ENCODE results near the gene ERFE.

Gene ERFE

DNA sequence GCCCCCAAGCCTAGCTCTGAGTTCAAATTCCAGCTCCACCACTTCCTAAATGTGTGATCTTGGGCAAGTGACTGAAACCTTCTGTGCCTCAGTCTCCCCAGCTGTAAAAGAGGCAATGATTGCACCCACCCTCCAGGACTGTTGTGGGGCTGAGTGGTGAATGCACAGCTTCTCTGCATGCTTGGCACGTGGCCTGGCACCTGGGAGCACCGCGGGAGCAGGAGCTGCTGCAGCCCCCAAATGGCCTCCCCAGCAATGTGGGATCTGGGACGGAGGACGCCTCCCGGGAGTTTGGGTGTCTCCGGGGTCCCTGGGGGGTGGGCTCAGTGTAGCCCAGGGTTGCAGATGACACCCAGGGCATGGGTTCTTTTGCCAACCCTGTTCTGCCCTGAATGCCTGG is 18.7 kb upstream of the ERFE start:
- DNase-seq: no peak

- no peak for DNase-seq
These were observed 17.8 kb upstream of the ERFE start for GRCh38 chr2:238140721-238141540.

GRCh38 chr2:238141541-238142318 is 17.0 kb upstream of the ERFE start:
- DNase-seq: peak in 1 of 2 donors; percentile 21

GRCh38 chr2:238142382-238143205 is 16.2 kb upstream of the ERFE start:
- no peak for DNase-seq

- peak in 1 of 2 donors; percentile 38 for DNase-seq
These were observed 15.4 kb upstream of the ERFE start for GRCh38 chr2:238143239-238143951.

- no peak for DNase-seq
These were observed 14.5 kb upstream of the ERFE start for GRCh38 chr2:238144262-238144661.

GRCh38 chr2:238145046-238145445 is 13.7 kb upstream of the ERFE start:
- no peak for DNase-seq

DNA sequence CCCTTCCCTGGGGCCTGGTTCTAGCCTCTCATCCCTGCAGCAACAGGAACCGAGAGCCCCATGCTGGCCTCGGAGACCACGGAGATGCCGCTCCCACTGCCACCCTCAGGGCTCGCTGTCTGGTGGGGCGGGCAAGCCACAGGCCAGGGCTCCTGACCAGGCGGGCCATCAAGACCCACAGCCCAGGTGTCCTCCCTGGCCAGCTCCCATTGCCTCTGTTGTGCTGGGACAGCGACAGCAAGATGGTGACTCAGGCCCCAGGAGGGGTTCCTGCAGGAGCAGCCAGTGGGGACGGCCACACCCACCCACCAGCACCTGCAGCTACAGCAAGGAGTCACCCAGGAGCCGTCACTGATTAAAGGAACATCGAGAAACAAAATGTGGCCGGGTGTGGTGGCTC is 12.9 kb upstream of the ERFE start:
- DNase-seq: no peak

DNA sequence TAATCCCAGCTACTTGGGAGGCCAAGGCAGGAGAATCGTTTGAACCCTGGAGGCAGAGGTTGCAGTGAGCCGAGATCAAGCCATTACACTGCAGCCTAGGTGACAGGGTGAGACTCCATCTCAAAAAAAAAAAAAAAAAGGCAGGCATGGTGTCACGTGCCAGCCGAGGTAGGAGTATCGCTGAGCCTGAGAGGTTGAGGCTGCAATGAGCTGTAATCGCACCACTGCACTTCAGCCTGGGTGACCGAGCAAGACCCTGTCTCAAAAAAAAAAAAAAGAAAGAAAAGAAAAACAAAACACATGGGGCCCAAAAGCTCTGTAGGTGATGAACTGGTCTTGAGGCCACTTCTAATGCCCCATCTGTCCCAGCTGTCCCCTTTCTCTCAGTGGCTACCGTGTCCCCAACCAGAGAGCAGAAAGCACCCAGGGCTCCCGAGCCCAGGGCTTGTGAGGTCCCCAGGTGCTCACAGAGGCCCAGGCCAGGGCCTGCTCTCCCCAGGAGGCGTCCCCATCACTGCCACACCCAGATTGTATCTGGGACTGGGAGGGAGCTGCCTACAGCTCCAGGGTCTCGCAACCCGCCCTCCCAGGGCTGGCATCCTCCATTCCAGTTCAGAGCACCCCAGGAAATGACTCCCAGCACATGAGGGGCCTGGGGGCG is 11.8 kb upstream of the ERFE start:
- DNase-seq: no peak

DNA sequence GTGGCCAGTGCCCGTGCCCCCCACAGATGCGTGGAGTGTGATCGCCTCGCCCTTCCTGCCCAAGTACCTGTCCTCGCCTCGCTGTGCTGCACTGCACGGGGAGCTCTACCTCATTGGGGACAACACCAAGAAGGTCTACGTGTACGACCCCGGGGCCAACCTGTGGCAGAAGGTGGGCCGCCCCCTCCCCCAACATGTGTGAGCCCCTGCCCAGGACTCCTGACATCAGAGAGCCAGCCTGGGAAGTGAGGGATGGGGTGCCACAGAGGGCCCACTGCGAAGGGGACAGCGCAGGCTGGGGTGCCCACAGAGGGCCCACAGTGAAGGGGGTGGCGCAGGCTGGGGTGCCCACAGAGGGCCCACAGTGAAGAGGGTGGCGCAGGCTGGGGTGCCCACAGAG is 9.8 kb upstream of the ERFE start:
- no peak for DNase-seq

DNA sequence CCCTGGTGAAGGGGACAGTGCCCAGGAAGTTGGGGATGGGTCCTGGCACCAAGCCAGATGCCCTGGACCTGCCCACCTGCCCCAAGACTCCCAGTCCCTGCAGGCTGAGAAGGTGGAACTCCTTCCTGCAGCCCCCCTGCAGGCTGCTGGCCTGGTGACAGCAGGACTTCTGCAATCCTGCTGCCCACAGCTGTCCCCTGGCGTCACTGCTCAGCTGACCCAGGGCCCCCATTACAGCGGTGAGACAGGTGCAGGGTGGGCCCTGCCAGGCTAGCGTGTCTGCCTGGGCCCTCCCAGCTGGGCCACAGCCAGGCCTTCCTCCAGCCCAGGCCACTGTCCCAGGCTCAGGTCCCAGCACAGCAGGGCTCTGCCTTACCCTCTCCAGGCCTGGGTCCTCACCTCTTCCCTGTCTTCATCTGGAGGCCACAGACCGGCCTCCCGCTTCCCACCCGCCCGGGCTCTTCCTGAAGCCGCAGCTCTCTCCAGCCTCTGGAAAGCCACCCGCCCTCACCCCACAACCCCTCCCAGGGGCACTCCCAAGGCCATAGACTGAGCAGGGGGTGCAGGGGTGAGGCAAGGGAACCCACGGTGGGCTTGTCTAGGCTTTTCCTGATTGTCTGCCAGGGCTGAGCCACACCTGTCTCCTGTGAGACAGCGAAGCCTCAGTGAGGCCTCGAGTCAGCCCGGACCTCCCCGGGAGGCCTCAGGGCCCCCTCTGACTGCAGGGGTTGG is 8.8 kb upstream of the ERFE start:
- DNase-seq: no peak

- DNase-seq: no peak
These were observed 8.1 kb upstream of the ERFE start for GRCh38 chr2:238150686-238151085.

- no peak for DNase-seq
These were observed 7.6 kb upstream of the ERFE start for GRCh38 chr2:238151205-238151604.

GRCh38 chr2:238151628-238152235 is 7.0 kb upstream of the ERFE start:
- DNase-seq: no peak

DNA sequence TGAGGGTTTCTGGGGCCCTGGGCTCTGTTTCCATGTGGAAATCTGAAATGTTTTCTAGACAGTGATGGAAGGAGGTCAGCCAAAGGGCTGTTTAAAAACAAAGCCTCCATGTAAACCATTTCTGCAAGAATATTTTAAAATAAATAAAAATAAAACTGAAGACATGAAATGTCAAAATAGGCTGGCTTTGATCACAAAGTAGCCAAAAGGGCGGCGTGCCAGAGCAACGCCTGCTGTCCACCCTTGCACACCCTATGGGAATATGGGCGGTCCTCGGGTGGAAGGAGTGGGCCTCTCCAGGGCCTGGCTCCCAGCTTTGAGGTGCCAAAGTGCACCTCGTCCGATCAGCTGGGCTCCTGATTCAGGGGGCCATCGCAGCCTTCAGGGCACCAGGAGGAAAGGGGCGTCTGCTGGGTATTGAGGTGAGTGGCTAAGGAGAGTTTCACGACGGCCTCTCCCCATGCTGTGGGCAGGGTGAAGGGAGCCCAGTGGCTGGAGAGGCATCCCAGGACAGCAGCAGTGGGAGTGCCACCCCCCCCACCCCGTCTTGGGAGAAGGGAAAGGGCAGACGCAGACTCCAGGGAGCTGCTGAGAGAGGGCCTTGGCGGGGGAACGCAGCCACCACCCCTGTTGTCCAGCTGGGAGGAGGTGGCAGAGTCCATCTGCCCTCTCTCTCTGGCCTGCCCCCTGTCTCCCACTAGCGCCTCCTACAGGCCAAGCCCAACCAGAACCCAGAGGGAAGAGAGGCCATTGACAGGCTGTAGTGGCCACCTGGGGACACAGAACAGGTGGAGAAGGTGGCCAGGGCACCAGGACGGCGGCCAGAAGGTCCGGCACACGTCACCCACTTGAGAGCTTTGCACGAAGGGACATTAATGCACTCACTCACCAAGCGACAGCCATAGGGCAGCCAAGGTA is 5.7 kb upstream of the ERFE start:
- no peak for DNase-seq

DNA sequence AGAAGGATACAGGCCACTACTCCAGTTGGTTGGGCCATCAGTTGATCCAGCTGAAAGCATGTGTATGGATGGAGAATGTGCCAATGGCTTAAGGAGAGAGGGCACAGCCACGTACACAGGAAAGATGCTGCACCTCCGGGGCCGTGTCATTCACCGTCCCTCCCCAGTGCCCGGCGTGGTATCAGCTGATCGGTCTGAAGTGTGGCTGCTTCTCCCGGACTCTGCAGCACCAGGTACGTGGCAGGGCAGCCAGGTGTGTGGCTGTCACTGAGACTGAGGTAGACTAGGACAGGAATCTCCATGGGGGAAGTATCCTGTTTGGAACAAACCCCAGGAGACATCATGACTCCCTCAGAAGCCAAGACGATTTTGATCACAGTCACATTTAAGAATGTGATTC is 4.2 kb upstream of the ERFE start:
- DNase-seq: no peak

DNA sequence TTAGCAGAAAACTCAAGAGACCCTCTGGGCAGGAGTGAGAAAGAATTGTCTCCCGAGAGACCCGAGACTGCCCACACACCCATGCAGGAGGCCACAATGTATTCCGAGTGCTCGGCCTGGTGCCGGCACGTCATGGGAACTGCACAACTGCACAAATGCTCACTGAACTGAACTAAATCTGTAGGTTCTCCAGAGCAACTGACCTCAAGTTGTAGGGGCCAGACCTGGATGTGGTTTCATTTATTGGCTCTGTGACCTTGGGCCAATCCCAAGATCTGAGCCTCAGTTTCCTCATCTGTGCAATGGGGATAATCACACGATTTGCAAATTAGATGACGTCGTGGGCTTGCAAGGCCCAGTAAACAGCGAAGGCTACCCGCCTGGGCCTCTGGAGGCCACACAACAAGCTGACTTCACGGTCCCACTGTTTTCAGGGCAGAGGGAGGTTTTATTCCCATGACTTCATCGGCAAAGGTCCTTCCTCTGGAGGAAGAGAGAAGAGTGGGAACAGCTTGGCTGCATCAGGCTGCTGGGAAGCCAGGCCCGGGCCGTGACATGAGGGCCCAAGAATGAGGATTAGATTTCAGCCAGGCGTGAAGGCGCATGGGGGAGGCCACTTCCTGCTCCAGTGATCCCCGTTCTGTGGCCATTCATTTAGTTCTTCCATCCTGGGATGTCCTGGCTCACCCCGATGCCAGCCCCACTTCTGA is 3.6 kb upstream of the ERFE start:
- DNase-seq: no peak

DNA sequence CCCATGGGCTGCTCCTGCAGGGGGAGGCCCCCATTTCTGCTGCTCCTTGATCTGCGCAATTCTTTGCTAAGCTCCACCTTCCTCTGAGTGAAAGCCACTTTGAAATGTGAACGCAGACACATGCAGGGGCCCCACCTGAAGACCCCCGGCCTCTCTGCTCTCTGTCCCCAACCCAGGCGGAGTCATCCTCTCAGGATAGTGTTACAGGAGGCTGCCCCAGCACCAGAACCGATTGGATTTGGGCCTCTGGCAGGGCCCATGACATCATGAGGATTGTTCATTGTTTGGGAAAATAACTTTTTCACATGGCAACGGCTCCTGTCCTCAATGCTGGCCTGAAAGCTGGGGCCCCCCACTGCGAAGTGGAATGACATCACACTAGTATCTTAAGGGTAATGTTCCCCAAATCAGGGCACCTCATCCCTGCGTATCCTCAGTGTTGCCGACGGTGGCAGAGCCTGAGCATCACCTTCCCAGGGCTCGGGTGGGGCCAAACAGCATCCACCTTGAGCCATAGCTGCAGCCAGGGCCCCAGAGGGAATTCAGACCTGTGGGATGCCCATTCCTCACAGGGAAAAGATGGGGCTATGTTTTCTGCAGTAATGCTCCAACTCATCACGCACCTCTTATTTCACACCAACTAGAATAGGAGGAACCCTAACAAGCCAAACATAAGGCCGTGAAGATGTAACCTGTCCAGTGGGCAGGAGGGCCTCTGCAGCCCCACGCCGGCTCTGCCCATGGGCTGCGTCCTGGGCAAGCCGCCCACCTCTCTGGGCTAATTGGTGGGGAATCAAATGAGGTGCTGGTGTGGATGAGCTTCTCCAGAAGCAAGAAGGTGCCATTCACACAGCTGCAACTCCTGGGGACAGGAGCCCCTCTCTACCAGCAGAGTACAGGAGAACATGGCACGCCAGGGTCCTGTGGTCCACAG is 2.7 kb upstream of the ERFE start:
- no peak for DNase-seq

All from bone marrow (tissue), 2 donors.